HCT116 (cell line): ENCODE results near the gene RALGAPA1.

Source experiments
- CBX3 ChIP-seq: IDR thresholded peaks from 2 replicates; pipeline ENCODE4 v1.6.1; 2012; ENCODE audit warnings: low read depth
- EZH2 ChIP-seq: fragments of 200-600 bp; sonication (generic); IDR thresholded peaks from 2 replicates; pipeline ENCODE4 v1.6.1; 2017; ENCODE audit warnings: antibody characterized with exemption, mixed run types
- EZH2phosphoT487 ChIP-seq: fragments of 200-600 bp; IDR thresholded peaks from 2 replicates; pipeline ENCODE4 v1.6.1; 2018; ENCODE audit warnings: antibody characterized with exemption, borderline replicate concordance
- POLR2A ChIP-seq: IDR thresholded peaks from 2 replicates; pipeline ENCODE4 v1.7.0; 2011; ENCODE audit warnings: borderline replicate concordance; ENCODE audit not compliant: insufficient read depth, insufficient read length; ENCODE audit errors: extremely low read depth
- POLR2AphosphoS5 ChIP-seq: IDR thresholded peaks from 2 replicates; pipeline ENCODE4 v1.6.1; 2011; ENCODE audit warnings: mild to moderate bottlenecking, low read depth, low read length, moderate library complexity
- YY1 ChIP-seq: IDR thresholded peaks from 2 replicates; pipeline ENCODE4 v1.6.1; 2011; ENCODE audit warnings: low read length, low read depth, moderate library complexity, mild to moderate bottlenecking; ENCODE audit not compliant: insufficient replicate concordance; ENCODE audit errors: extremely low read depth
- TF ChIP-seq, protein P1 (sequence below), 3 experiments: fragments of 200-600 bp in 1 of 3; sonication (generic) in 1 of 3; IDR thresholded peaks in 2 of 3; conservative IDR thresholded peaks in 1 of 3; 2 replicates each; pipeline ENCODE4 v1.5.1; 2012 to 2017; ENCODE audit warnings: low read depth in 2 of 3, low read length in 2 of 3, antibody characterized with exemption in 1 of 3, borderline replicate concordance in 1 of 3, control low read depth in 1 of 3, mild to moderate bottlenecking in 1 of 3, mixed read lengths in 1 of 3, mixed run types in 1 of 3, moderate library complexity in 1 of 3; ENCODE audit not compliant: insufficient read depth in 1 of 3
- TF ChIP-seq, protein P2 (sequence below): IDR thresholded peaks from 2 replicates; pipeline ENCODE4 v1.6.1; 2011; ENCODE audit warnings: mild to moderate bottlenecking, low read length, moderate library complexity; ENCODE audit not compliant: insufficient replicate concordance; ENCODE audit errors: extremely low read depth
- TF ChIP-seq, protein P3 (sequence below): IDR thresholded peaks from 2 replicates; pipeline ENCODE4 v1.6.1; 2012

DNA sequence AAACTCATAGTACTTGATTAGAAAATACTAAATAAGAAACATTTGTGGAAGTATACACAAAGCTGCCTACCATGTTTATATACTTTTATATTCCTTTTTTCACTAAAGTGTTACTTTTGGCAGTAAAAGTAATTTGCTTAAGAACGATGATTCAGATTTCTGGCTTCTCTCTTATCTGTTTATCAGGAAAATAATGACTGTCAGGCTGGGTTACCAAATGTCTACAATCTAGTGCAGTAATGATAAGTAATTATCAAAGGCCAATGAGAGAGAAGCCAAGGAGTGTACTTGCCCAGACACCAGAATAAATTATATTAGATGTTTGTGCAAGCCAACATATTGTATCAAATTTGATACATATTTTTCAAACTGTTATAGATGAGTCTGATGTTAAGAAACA lies 113.4 kb downstream of the RALGAPA1 start:
- TF ChIP-seq POLR2A (no peak), EZH2phosphoT487 (no peak), POLR2AphosphoS5 (no peak), YY1 (no peak), EZH2 (no peak), CBX3 (no peak)
- TF ChIP-seq, protein P1, sequence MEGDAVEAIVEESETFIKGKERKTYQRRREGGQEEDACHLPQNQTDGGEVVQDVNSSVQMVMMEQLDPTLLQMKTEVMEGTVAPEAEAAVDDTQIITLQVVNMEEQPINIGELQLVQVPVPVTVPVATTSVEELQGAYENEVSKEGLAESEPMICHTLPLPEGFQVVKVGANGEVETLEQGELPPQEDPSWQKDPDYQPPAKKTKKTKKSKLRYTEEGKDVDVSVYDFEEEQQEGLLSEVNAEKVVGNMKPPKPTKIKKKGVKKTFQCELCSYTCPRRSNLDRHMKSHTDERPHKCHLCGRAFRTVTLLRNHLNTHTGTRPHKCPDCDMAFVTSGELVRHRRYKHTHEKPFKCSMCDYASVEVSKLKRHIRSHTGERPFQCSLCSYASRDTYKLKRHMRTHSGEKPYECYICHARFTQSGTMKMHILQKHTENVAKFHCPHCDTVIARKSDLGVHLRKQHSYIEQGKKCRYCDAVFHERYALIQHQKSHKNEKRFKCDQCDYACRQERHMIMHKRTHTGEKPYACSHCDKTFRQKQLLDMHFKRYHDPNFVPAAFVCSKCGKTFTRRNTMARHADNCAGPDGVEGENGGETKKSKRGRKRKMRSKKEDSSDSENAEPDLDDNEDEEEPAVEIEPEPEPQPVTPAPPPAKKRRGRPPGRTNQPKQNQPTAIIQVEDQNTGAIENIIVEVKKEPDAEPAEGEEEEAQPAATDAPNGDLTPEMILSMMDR (IDR thresholded peaks at IDR 0.05 in 2 of 3, conservative IDR thresholded peaks at IDR 0.05 in 1 of 3; ENCODE audit: borderline replicate concordance in 1 of 3, insufficient read depth in 1 of 3, low read depth in 2 of 3, low read length in 2 of 3): no peak
- TF ChIP-seq, protein P2, sequence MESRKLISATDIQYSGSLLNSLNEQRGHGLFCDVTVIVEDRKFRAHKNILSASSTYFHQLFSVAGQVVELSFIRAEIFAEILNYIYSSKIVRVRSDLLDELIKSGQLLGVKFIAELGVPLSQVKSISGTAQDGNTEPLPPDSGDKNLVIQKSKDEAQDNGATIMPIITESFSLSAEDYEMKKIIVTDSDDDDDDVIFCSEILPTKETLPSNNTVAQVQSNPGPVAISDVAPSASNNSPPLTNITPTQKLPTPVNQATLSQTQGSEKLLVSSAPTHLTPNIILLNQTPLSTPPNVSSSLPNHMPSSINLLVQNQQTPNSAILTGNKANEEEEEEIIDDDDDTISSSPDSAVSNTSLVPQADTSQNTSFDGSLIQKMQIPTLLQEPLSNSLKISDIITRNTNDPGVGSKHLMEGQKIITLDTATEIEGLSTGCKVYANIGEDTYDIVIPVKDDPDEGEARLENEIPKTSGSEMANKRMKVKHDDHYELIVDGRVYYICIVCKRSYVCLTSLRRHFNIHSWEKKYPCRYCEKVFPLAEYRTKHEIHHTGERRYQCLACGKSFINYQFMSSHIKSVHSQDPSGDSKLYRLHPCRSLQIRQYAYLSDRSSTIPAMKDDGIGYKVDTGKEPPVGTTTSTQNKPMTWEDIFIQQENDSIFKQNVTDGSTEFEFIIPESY: no peak
- TF ChIP-seq, protein P3, sequence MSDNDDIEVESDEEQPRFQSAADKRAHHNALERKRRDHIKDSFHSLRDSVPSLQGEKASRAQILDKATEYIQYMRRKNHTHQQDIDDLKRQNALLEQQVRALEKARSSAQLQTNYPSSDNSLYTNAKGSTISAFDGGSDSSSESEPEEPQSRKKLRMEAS: no peak
